ENCODE results near the gene TTC7B. TPM values are rescaled to one million over a fixed set of nuclear protein-coding genes. Genes with fewer than 3 reads are reported as not detected.

The TTC7B gene
- total and polyA plus RNA-seq, 2 of the 13 experiments (the other 11 are each of a cell fraction or from before 2014, with no cell fraction given), result 1.3 to 3.2 TPM

DNA sequence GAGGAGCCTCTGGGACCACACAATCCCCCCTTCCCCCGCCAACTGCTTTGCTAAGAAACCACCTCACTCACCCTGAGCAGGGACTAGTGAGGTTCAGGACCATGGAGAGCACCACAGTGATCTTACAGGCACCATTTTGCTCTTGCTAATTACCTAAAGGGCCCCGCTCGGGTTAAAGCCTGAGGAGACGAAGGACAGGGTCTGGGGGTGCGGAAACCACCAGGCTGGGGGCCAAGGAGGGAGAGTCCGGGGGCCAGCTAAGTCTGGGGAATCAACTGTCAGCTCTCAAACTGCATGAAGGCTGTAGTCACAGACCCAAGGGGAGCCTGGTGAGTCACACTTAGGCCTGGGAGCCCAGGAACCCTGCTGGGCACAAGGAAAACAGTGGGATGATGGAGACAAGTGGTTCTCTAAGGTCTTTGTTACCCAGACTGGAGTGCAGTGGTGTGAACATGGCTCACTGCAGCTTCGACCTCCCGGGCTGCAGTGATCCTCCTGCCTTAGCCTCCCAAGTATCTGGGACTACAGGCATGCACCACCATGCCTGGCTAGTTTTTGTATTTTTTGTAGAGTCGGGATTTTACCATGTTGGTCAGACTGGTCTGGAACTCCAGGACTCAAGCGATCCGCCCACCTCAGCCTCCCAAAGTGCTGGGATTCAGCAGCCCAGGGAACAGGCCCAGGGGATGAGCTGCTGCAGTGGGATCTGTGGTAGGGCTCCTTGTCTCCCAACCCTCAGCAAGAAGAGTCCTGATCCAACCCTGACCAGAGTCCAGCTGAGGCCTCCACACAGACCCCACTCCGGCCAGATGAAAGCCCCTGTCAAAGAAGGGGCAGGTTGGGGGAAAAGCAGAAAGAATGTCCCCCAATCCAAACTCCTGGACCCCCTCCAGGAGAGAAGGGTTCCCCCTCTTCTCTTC lies 320.6 kb downstream of the TTC7B start (continued):
- TF ChIP-seq ATF2 (CRISPR knock-in tag; IDR thresholded peaks at IDR 0.05), result peak; percentile 40; the same call in 1 of the 2 replicates
- TF ChIP-seq CENPX (CRISPR knock-in tag; IDR thresholded peaks at IDR 0.05), result no peak
- TF ChIP-seq, protein P1, sequence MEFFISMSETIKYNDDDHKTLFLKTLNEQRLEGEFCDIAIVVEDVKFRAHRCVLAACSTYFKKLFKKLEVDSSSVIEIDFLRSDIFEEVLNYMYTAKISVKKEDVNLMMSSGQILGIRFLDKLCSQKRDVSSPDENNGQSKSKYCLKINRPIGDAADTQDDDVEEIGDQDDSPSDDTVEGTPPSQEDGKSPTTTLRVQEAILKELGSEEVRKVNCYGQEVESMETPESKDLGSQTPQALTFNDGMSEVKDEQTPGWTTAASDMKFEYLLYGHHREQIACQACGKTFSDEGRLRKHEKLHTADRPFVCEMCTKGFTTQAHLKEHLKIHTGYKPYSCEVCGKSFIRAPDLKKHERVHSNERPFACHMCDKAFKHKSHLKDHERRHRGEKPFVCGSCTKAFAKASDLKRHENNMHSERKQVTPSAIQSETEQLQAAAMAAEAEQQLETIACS (CRISPR knock-in tag; IDR thresholded peaks at IDR 0.05), result no peak
- TF ChIP-seq GPN1 (CRISPR knock-in tag; IDR thresholded peaks at IDR 0.05; ENCODE audit: borderline replicate concordance), result no peak
- no peak for TF ChIP-seq ATF4 (CRISPR knock-in tag; IDR thresholded peaks at IDR 0.05)
- TF ChIP-seq, protein P2, sequence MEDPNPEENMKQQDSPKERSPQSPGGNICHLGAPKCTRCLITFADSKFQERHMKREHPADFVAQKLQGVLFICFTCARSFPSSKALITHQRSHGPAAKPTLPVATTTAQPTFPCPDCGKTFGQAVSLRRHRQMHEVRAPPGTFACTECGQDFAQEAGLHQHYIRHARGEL (CRISPR knock-in tag; IDR thresholded peaks at IDR 0.05), result no peak
- TF ChIP-seq CHD2 (IDR thresholded peaks at IDR 0.05; ENCODE audit: low read depth, low read length), result no peak
- no peak for TF ChIP-seq SRSF9 (IDR thresholded peaks at IDR 0.05; ENCODE audit: borderline replicate concordance, insufficient read depth, low read depth, low read length, poor library complexity, severe bottlenecking)
- no peak for TF ChIP-seq MTF1 (CRISPR knock-in tag; IDR thresholded peaks at IDR 0.05)
- TF ChIP-seq ZSCAN30 (CRISPR knock-in tag; IDR thresholded peaks at IDR 0.05), result no peak
- no peak for TF ChIP-seq JUND (CRISPR knock-in tag; IDR thresholded peaks at IDR 0.05)
- peak; percentile 34; the same call in 1 of the 2 replicates for TF ChIP-seq FOSL2 (CRISPR knock-in tag; IDR thresholded peaks at IDR 0.05)
- TF ChIP-seq, protein P3, sequence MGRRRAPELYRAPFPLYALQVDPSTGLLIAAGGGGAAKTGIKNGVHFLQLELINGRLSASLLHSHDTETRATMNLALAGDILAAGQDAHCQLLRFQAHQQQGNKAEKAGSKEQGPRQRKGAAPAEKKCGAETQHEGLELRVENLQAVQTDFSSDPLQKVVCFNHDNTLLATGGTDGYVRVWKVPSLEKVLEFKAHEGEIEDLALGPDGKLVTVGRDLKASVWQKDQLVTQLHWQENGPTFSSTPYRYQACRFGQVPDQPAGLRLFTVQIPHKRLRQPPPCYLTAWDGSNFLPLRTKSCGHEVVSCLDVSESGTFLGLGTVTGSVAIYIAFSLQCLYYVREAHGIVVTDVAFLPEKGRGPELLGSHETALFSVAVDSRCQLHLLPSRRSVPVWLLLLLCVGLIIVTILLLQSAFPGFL (CRISPR knock-in tag; IDR thresholded peaks at IDR 0.05), result no peak
- no peak for TF ChIP-seq IRX3 (CRISPR knock-in tag; IDR thresholded peaks at IDR 0.05; ENCODE audit: borderline replicate concordance, low read depth)
- TF ChIP-seq CSRNP2 (CRISPR knock-in tag; conservative IDR thresholded peaks at IDR 0.05; ENCODE audit: low read depth), result no peak
- TF ChIP-seq ZFP37 (CRISPR knock-in tag; IDR thresholded peaks at IDR 0.05; ENCODE audit: borderline replicate concordance), result 0 out of 2 replicates have a peak, but pooled peaks have one; percentile 21
- TF ChIP-seq, protein P4, sequence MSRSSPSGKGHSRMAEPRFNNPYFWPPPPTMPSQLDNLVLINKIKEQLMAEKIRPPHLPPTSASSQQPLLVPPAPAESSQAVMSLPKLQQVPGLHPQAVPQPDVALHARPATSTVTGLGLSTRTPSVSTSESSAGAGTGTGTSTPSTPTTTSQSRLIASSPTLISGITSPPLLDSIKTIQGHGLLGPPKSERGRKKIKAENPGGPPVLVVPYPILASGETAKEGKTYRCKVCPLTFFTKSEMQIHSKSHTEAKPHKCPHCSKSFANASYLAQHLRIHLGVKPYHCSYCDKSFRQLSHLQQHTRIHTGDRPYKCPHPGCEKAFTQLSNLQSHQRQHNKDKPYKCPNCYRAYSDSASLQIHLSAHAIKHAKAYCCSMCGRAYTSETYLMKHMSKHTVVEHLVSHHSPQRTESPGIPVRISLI (CRISPR knock-in tag; IDR thresholded peaks at IDR 0.05; ENCODE audit: borderline replicate concordance), result no peak
- peak; percentile 44; the same call in 1 of the 2 replicates for TF ChIP-seq KAT8 (CRISPR knock-in tag; IDR thresholded peaks at IDR 0.05)
